NCI-H82 treated with DMSO at 0.1 percent for 48 hours (cell line): ENCODE measurements around the gene GPR39.

ENCODE experiments used
- DNase-seq: peaks from one replicate; lab custom pipeline; 2025; ENCODE audit not compliant: unreplicated experiment; lab: John Stamatoyannopoulos, UW

Gene GPR39

GRCh38 chr2:132668189-132668823 lies 251.7 kb downstream of the GPR39 start:
- DNase-seq, result peak; percentile 24

- no peak for DNase-seq
Measured at GRCh38 chr2:132668987-132669907, 252.6 kb downstream of the GPR39 start.

DNA sequence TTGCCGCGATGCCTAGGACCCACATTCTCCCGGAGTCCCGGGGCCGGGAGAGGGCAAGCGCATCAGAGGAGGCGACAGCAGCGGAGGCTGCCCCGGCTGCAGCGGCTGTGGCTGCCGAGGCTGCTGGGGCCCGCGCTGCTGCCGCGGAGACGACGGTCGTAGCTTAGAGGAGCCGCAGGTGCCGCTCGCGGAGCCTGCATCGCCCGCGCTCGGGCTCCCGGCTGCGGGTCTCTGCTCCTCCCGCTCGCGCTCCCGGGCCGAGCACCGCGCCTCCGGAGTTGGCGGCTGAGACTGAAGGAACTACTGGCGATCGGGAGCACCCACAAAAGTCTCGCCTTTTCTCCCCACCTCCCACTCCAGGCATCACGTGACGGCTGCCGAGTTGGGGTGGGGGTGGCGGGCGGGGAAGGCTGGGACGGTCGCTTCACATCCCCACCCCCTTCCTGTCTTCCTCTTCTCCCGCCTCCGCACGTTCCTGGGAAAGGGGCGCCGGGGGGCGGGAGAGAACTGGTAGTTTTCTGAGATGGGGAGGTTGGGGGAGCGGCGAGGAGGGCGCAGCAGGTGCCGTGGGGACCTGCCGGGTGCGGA lies 253.4 kb downstream of the GPR39 start, which contains the start of gene LYPD1:
TSS of gene LYPD1 (minus strand) at position 298 of the 588 bp plus-strand sequence. CDS start at position 25, 273 bp downstream.
- DNase-seq, result no peak

GRCh38 chr2:132670496-132671150 lies 254.0 kb downstream of the GPR39 start:
- no peak for DNase-seq

- DNase-seq, result no peak
Measured at GRCh38 chr2:132671151-132671835, 254.7 kb downstream of the GPR39 start.

- no peak for DNase-seq
Measured at GRCh38 chr2:132676999-132677398, 260.4 kb downstream of the GPR39 start.

DNA sequence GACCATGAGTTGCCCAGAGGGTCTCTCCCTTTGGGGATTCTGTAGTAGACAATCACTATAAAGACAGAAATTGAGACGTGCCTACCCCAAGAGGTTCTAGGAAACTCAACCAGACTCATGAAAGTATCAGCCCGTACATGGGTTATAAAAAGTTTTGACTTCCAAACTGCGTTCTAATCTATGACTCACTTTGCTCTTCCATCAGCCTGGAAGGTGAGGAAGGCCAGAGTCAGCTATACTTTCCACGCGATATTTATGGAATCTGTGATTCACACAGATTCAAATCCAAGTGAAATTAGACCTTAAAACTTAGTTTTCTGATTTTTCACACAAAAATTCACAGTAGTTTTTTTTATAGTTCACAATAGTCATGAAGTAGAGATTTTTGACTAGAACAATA lies 261.1 kb downstream of the GPR39 start:
- DNase-seq, result no peak

GRCh38 chr2:132678483-132678882 lies 261.9 kb downstream of the GPR39 start:
- DNase-seq, result no peak

GRCh38 chr2:132680544-132680943 lies 263.9 kb downstream of the GPR39 start:
- no peak for DNase-seq

GRCh38 chr2:132681766-132682165 lies 265.2 kb downstream of the GPR39 start:
- no peak for DNase-seq

DNA sequence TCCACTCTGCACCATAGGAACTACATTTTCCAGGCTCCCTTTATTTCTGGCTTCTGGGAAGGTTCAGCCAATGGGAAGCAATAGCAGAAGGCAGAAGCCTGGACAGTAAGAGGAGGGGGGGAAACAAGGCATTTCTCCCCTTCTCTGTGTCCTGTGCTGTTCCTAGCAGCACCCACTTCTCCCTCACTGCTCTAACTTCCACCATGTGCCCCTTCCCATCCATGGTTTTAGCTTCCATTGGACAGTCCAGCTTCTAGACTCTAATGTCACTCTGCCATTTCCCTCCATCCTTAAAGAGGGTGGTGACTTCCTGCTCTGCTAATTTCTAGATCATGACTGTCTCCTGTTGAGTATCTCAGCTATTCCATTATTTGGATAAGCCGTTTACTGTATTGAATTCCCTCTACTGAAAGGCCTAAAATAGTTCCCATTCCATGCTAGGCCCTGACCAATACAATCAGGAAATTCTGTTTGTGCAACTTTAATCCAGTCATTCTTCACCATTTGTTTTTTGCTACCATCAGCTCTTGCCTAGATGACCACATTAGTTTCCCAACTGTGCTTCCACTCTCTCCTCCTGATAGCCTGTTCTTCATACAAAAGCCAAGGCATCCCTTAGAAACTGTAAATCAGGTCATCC lies 274.2 kb downstream of the GPR39 start:
- no peak for DNase-seq

DNA sequence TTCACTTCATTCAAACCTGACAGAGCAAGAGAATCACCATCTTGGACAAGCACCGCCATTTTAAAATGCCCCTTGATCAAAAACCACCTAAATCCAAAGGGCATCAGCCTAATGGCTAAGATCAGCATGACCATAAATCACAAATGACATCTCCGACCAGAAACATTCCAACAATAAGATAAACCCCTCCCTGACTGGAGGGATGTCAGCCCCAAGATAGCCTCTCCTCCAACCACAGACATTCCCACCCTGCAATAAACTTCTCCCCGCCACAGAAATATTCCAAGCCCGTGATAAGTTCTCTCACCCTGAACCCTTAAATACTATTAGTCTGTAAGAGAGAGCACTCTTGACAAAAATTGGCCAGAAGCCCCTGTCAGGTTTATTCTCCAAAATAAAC lies 275.0 kb downstream of the GPR39 start:
- no peak for DNase-seq

DNA sequence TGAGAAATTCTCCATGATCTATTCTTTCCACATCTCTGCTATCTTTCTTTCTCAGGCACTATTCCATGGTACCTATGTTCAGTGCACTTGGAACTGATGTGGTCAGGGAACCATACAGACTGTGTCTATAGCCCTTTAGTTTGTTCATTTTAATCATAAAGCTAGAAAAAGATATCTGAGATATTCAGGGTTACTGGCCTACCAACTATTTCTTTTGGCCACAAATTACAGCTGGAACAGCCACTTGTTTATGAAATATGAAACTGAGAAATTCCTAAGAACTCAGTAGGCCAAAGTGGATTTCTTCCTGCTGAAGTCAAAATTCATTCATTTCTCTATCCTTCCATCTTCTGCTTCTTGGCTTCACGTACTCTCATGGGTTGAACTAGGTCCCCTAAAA lies 276.2 kb downstream of the GPR39 start:
- no peak for DNase-seq
